OCI-LY7 (cell line): ENCODE data around the gene PRIMA1. TPM values are rescaled to one million over a fixed set of nuclear protein-coding genes. Genes with fewer than 3 reads are reported as not detected.

Experiments used
- BruUV-seq: library from RNA; stranded (reverse); fragments of 400-500 nt; replicated peaks from 2 replicates; lab custom pipeline; 2021; lab: Mats Ljungman, UMichigan
- CTCF ChIA-PET: fragments of 300-600 bp; sonication (Branson Sonifier 250); formaldehyde crosslinking; loops from one replicate; lab custom pipeline; 2022; ENCODE audit warnings: antibody characterized with exemption; ENCODE audit not compliant: unreplicated experiment; lab: Charles Lee
- POLR2A ChIA-PET: fragments of 300-600 bp; sonication (Branson Sonifier 250); formaldehyde crosslinking; loops from one replicate; lab custom pipeline; 2022; ENCODE audit warnings: antibody characterized with exemption; lab: Charles Lee
- DNase-seq: peaks from one replicate; pipeline ENCODE4 v3.0.0-alpha.2; 2015; ENCODE audit warnings: low spot score
- H2AFZ ChIP-seq: fragments of 200-600 bp; sonication (generic), shearing (Covaris generic); 2 replicates; pipeline ENCODE4 v1.6.1; 2014; ENCODE audit warnings: mild to moderate bottlenecking, antibody characterized with exemption, low read length, moderate library complexity
- H3K27ac ChIP-seq: fragments of 200-600 bp; sonication (generic); 2 replicates; pipeline ENCODE4 v1.5.1; 2014; ENCODE audit warnings: mixed run types, low read depth, mild to moderate bottlenecking, moderate library complexity, low read length, inconsistent platforms; ENCODE audit not compliant: poor library complexity, severe bottlenecking
- H3K36me3 ChIP-seq: fragments of 200-600 bp; sonication (generic); 2 replicates; pipeline ENCODE4 v1.6.1; 2014; ENCODE audit warnings: mild to moderate bottlenecking, antibody characterized with exemption, low read length, moderate library complexity, mixed read lengths; ENCODE audit not compliant: insufficient read depth
- H3K4me1 ChIP-seq: fragments of 200-600 bp; sonication (generic); 2 replicates; pipeline ENCODE4 v1.5.1; 2014; ENCODE audit warnings: mild to moderate bottlenecking, low read length; ENCODE audit not compliant: insufficient read depth, poor library complexity, severe bottlenecking
- H3K4me2 ChIP-seq: fragments of 200-600 bp; sonication (generic); 2 replicates; pipeline ENCODE4 v1.6.1; 2014; ENCODE audit warnings: mild to moderate bottlenecking, low read length
- H3K4me3 ChIP-seq: fragments of 200-600 bp; sonication (generic); 2 replicates; pipeline ENCODE4 v1.5.1; 2014; ENCODE audit warnings: mild to moderate bottlenecking, low read depth, low read length; ENCODE audit not compliant: poor library complexity, severe bottlenecking
- H3K79me2 ChIP-seq: fragments of 200-600 bp; sonication (generic); 2 replicates; pipeline ENCODE4 v1.6.1; 2016; ENCODE audit warnings: low read depth, mild to moderate bottlenecking, low read length, moderate library complexity, mixed read lengths; ENCODE audit not compliant: insufficient read depth
- H3K9me2 ChIP-seq: fragments of 200-600 bp; sonication (generic); 2 replicates; pipeline ENCODE4 v1.6.1; 2016; ENCODE audit warnings: mild to moderate bottlenecking, low read length, mixed read lengths; ENCODE audit not compliant: insufficient read depth
- H3K9me3 ChIP-seq: fragments of 200-600 bp; sonication (generic); 2 replicates; pipeline ENCODE4 v1.6.1; 2014; ENCODE audit warnings: mild to moderate bottlenecking, mixed run types, low read length, mixed read lengths
- H4K20me1 ChIP-seq: fragments of 200-600 bp; sonication (generic); 2 replicates; pipeline ENCODE4 v1.6.1; 2014; ENCODE audit warnings: mild to moderate bottlenecking, antibody characterized with exemption, low read length, moderate library complexity, mixed read lengths; ENCODE audit not compliant: insufficient read depth
- CTCF ChIP-seq: fragments of 200-600 bp; sonication (generic); conservative IDR thresholded peaks from 2 replicates; pipeline ENCODE4 v1.5.1; 2014; ENCODE audit warnings: mild to moderate bottlenecking, antibody characterized with exemption, low read length, moderate library complexity, mixed read lengths
- EZH2phosphoT487 ChIP-seq: fragments of 200-600 bp; sonication (generic); IDR thresholded peaks from 2 replicates; pipeline ENCODE4 v1.6.1; 2018; ENCODE audit warnings: low read depth, borderline replicate concordance, mild to moderate bottlenecking, mixed run types, antibody characterized with exemption, low read length, moderate library complexity, mixed read lengths
- intact Hi-C: fragments of 100-400 bp; cut with micrococcal nuclease; formaldehyde crosslinking; loops from one replicate; pipeline ENCODE4 v1.10.0; 2022; ENCODE audit not compliant: unreplicated experiment
- total RNA-seq, 2 experiments: library from RNA; depleted of rRNA in 1 of 2; stranded (reverse); fragments of >200 nt in 1 of 2; shearing (Covaris generic) in 1 of 2; gene quantifications; 2 replicates each; pipeline ENCODE4 v1.2.3, GENCODE V29; 2014 to 2022

PRIMA1 gene
- total RNA-seq, 2 experiments from 2014 or later: not detected

GRCh38 chr14:93747102-93747501, 41.2 kb downstream of the PRIMA1 start:
- no TSS peak for BruUV-seq
- intact Hi-C loops: no loop called here
- no peaks in the 10 kb centered on the region for H3K79me2 ChIP-seq
- no peak overlapping the region for H3K4me3 ChIP-seq
- CTCF ChIA-PET: no interaction called here
- H3K27ac ChIP-seq: no peak overlapping the region
- H3K36me3 ChIP-seq: no peaks in the 10 kb centered on the region
- no peak for DNase-seq
- H4K20me1 ChIP-seq: no peaks in the 10 kb centered on the region
- no peak overlapping the region for H2AFZ ChIP-seq
- no peak overlapping the region for H3K4me2 ChIP-seq
- H3K9me2 ChIP-seq: no peaks in the 10 kb centered on the region
- TF ChIP-seq EZH2phosphoT487: no peak
- no peak for TF ChIP-seq CTCF
- H3K4me1 ChIP-seq: no peaks in the 10 kb centered on the region
- POLR2A ChIA-PET: no interaction called here
- no peaks in the 10 kb centered on the region for H3K9me3 ChIP-seq

DNA sequence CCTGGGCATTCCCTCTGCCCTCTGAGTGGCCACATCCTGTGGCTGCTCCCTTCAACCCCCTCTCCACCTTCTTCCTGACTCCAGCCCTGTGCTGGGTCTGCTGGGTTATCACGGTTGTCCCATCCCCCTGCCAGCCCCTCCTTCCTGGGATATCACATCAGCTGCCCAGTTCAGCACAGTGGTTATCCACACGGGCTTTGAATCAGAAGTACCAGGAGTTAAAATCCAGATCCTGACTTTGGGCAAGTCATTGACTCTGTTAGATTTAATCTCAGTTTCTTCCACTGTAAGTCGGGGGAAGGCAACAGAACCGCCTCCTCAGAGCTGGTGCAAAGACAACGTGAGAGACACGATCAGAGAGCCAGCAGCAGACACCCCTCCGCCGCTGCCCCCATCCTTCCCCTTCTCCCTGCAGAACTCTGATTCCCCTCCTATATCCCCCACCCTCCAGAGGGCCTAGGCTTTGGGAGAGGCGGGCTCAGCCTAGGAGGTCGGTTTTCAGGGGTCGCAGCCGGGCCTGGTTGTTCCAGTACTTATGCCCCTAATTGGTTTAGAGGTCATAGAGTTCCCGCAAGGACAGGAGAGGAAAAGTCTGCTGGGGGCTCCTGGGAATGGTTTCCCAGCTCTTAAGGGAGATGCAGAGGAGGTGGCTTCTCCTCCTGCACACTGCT, 42.5 kb downstream of the PRIMA1 start:
- ChIA-PET CTCF (no interaction called here), POLR2A (no interaction called here)
- DNase-seq: no peak
- no peaks in the 10 kb centered on the region for H3K4me1 ChIP-seq
- BruUV-seq: no TSS peak
- H3K36me3 ChIP-seq: no peaks in the 10 kb centered on the region
- H3K4me3 ChIP-seq: no peak overlapping the region
- no peak overlapping the region for H2AFZ ChIP-seq
- H3K9me2 ChIP-seq: no peaks in the 10 kb centered on the region
- no peak for TF ChIP-seq EZH2phosphoT487
- no peak for TF ChIP-seq CTCF
- H3K9me3 ChIP-seq: no peaks in the 10 kb centered on the region
- no peaks in the 10 kb centered on the region for H3K79me2 ChIP-seq
- intact Hi-C loops: no loop called here
- H4K20me1 ChIP-seq: no peaks in the 10 kb centered on the region
- no peak overlapping the region for H3K27ac ChIP-seq
- no peak overlapping the region for H3K4me2 ChIP-seq

- ChIA-PET CTCF (no interaction called here), POLR2A (interaction anchor here (0.6 kb wide), 1 partner anchor 40 kb away, joined by 3 read pairs; no protein-coding TSS in a partner anchor)
- no peak for TF ChIP-seq CTCF
- no peak for TF ChIP-seq EZH2phosphoT487
- Histone ChIP-seq H3K9me2 (no peaks in the 10 kb centered on the region), H3K4me1 (no peaks in the 10 kb centered on the region), H3K4me2 (no peak overlapping the region), H3K4me3 (no peak overlapping the region), H3K9me3 (no peaks in the 10 kb centered on the region), H2AFZ (no peak overlapping the region), H3K27ac (no peak overlapping the region), H4K20me1 (no peaks in the 10 kb centered on the region), H3K36me3 (no peaks in the 10 kb centered on the region), H3K79me2 (no peaks in the 10 kb centered on the region)
- no peak for DNase-seq
- intact Hi-C loops: no loop called here
- BruUV-seq: no TSS peak
These were observed 43.4 kb downstream of the PRIMA1 start for GRCh38 chr14:93744876-93745275.
